ENCODE measurements around the gene RUNDC3A.

DNA sequence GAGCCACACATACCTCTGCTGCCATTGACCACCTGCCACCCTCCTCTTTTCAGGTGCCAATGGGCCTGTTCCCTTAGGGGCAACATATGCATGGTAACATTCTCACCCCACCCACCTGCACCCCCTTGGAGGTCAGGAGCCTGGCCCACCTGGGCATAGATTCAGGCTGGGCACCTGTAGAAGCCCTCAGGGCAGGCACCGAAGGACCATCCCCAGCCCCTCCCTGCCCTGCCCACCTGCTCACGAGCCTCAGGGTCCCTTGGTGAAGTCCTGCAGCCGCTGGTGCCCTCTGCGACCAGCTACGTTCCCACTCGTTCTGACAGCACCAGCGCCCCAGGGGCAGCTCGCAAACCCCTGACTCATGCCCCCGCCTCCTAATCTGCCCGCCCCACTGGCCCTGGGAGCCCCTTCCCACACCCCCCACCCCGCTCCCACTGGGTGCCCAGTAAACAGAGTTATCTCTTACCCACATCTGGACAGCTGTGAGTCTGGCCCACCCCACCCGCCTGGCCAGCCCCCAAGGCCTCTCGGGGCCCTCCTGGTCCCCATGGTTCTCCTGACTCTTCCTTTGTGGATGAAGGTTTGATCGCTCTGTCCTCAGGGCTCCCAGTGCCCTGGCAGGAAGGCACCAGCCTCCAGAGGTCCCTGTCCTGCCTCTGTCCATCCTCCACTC lies 40.4 kb upstream of the RUNDC3A start, which contains the start of gene SLC4A1:
- no peak for TF ChIP-seq POLR2A (IDR thresholded peaks at IDR 0.05)
- TF ChIP-seq, protein P1, sequence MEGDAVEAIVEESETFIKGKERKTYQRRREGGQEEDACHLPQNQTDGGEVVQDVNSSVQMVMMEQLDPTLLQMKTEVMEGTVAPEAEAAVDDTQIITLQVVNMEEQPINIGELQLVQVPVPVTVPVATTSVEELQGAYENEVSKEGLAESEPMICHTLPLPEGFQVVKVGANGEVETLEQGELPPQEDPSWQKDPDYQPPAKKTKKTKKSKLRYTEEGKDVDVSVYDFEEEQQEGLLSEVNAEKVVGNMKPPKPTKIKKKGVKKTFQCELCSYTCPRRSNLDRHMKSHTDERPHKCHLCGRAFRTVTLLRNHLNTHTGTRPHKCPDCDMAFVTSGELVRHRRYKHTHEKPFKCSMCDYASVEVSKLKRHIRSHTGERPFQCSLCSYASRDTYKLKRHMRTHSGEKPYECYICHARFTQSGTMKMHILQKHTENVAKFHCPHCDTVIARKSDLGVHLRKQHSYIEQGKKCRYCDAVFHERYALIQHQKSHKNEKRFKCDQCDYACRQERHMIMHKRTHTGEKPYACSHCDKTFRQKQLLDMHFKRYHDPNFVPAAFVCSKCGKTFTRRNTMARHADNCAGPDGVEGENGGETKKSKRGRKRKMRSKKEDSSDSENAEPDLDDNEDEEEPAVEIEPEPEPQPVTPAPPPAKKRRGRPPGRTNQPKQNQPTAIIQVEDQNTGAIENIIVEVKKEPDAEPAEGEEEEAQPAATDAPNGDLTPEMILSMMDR (IDR thresholded peaks at IDR 0.05): no peak

Measured in thyroid gland (tissue), 4 donors.